GM12891 (cell line): ENCODE results near the gene HNRNPDL.
"Not testable (repeated sequence)": the region's sequence is repeated elsewhere in the genome, so short reads cannot be mapped to it uniquely, and the experiment has no call there.

Experiments
- DNase-seq: peaks from one replicate; pipeline ENCODE4 v3.0.0; 2011; ENCODE audit warnings: low spot score; ENCODE audit not compliant: insufficient read length
- FAIRE-seq: peaks from 2 replicates; lab custom pipeline; 2011; peaks lifted over from hg19 to GRCh38; lab: Jason Lieb, UNC
- PAX5 ChIP-seq: IDR thresholded peaks from 2 replicates; pipeline ENCODE4 v1.6.1; 2011; ENCODE audit warnings: low read length, moderate library complexity, mild to moderate bottlenecking; ENCODE audit not compliant: insufficient read depth, severe bottlenecking
- POLR2A ChIP-seq: IDR thresholded peaks from 2 replicates; pipeline ENCODE4 v1.6.1; 2011; ENCODE audit warnings: low read depth, low read length, control low read depth
- POLR2AphosphoS5 ChIP-seq: IDR thresholded peaks from 2 replicates; pipeline ENCODE4 v1.6.1; 2011; ENCODE audit warnings: low read depth, low read length, control low read depth
- POU2F2 ChIP-seq: IDR thresholded peaks from 2 replicates; pipeline ENCODE4 v1.6.1; 2011; ENCODE audit warnings: low read depth, mild to moderate bottlenecking, control low read depth, low read length, moderate library complexity
- SPI1 ChIP-seq: IDR thresholded peaks from 2 replicates; pipeline ENCODE4 v1.6.1; 2011; ENCODE audit warnings: low read depth, low read length, control low read depth
- TAF1 ChIP-seq: IDR thresholded peaks from 2 replicates; pipeline ENCODE4 v1.6.1; 2011; ENCODE audit warnings: low read depth, low read length, control low read depth

HNRNPDL gene

DNA sequence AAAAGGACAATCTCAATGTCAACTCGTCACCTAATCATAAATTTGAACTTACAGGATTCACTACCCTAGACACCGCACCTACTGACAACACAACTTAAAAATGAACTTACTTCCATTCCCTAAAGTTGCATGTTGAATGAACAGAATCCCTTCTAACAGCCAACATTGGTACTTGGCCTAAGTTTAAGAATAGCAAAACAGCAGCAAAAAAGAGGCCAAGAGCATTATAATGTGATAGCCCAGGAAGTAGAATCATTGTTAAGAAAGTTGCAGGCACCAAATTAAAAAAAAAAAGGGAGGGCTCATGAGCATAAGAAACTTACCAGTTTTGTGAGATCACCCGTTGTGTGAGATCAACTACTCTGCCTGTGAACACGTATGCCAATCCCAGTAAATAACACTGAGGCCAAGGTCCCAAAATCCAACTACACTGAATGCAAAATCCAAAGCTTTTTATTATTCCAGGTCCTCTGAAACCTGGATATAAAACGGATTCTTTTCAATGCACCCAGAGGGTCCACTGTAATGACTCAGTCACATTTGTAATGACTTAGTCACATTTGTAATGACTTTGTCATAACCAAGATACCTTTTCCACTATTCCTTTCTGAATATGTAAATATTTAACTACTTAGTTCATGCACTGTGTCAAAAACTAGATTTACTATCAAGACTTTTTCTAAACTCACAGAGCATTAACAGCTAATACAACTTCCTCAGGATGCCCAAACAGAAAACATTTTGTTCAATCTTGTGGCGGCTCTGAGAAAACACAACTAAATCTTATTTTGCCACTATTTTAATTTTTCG is 6.8 kb downstream of the HNRNPDL start:
- DNase-seq = no peak
- FAIRE-seq = peak; percentile 33

DNA sequence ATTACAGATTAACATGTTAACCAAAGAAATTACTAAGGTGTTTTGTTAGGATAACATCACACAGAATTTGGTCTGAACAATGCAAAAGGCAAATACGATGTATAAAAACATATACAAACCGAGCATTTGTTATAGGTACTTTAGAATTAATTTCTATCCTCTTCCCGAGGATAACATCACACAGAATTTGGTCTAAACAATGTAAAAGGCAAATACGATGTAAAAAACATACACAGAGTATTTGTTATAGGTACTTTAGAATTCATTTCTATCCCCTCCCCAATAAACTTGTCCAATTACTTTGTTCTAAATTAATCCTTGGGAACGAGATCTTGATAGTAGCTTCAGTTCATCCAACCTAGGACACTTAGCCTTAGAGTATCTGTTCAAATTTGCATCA is 7.6 kb downstream of the HNRNPDL start:
- TF ChIP-seq TAF1 = no peak
- TF ChIP-seq SPI1 = no peak
- TF ChIP-seq POLR2AphosphoS5 = no peak
- no peak for TF ChIP-seq POU2F2
- FAIRE-seq (no peak), DNase-seq (no peak)

More for the DNA sequence above, 6.8 kb downstream of the HNRNPDL start:
- TF ChIP-seq POLR2AphosphoS5 = peak; percentile 92
- peak; percentile 49; the same call in 1 of the 2 replicates for TF ChIP-seq POU2F2
- TF ChIP-seq TAF1 = 0 out of 2 replicates have a peak, but pooled peaks have one; percentile 21
- TF ChIP-seq PAX5 = no peak
- peak; percentile 87 for TF ChIP-seq POLR2A
- no peak for TF ChIP-seq SPI1

DNA sequence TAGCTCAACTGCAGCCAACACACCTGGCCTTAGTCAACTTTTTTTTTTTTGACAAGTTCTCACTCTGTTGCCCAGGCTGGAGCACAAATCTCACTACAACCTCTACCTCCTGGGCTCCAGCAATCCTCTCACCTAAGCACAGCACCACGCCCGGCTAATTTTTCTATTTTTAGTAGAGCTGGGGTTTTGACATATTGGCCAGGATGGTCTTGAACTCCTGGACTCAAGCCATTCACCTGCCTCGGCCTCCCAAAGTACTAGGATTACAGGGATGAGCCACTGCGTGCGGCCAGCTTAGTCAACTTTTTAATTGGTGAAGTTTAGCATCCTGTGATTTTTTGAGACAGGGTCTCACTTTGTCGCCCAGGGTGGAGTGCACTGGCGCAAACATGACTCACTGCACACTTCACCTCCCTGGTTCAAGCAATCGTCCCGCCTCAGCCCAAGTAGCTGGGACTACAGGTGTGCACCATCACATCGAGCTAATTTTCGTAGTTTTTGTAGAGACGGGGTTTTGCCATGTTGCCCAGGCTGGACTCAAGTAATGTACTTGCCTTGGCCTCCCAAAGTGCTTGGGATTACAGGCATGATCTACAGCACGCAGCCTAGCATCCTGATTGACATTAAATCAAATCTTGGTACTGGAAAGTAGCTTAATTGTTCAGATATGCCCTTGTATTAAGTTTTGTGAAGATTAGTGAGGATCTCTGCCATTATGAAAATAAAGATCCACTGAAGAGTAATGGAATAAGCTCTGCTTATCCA is 8.3 kb downstream of the HNRNPDL start:
- TF ChIP-seq PAX5 = no peak
- no peak for TF ChIP-seq SPI1
- no peak for TF ChIP-seq TAF1
- TF ChIP-seq POLR2A = peak; percentile 90
- TF ChIP-seq POLR2AphosphoS5 = peak; percentile 75
- peak; percentile 69 for TF ChIP-seq POU2F2
- DNase-seq (no peak), FAIRE-seq (peak; percentile 26)

DNA sequence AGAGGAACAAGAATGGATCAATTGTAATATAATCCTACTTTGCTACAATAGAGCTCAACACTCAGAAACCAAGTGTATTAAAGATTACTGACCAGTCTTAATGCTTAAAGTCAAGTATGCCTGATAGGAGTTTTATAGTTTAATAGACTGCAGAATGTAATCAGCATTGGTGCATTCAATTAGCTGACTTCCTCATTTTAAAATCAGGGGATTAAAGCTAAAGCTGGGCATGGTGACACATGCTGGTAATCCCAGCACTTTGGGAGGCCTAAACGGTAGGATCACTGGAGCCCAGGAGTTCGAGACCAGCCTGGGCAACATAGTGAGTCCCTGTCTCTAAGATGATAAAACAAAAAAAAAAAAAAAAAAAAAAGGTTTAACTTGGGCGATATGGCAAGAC is 10.8 kb downstream of the HNRNPDL start:
- TF ChIP-seq TAF1 = no peak
- peak; percentile 40; the same call in 1 of the 2 replicates for TF ChIP-seq SPI1
- FAIRE-seq (no peak), DNase-seq (no peak)

DNA sequence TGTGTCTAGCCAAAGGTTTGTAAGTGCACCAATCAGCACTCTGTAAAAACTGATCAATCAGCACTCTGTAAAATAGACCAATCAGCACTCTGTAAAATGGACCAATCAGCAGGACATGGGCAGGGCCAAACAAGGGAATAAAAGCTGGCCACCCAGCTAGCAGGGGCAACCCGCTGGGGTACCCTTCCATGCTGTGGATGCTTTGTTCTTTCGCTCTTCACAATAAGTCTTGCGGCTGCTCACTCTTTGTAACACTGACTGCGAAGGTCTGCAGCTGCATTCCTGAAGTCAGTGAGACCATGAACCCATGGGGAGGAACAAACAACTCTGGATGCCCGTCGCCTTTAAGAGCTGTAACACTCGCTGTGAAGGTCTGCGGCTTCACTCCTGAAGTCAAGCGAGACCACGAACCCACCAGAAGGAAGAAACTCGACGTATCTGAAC is 14.3 kb downstream of the HNRNPDL start:
- TF ChIP-seq POLR2AphosphoS5 (no peak), TAF1 (no peak), POU2F2 (no peak), SPI1 (no peak), POLR2A (no peak), PAX5 (no peak)
- FAIRE-seq (no peak), DNase-seq (no peak)

DNA sequence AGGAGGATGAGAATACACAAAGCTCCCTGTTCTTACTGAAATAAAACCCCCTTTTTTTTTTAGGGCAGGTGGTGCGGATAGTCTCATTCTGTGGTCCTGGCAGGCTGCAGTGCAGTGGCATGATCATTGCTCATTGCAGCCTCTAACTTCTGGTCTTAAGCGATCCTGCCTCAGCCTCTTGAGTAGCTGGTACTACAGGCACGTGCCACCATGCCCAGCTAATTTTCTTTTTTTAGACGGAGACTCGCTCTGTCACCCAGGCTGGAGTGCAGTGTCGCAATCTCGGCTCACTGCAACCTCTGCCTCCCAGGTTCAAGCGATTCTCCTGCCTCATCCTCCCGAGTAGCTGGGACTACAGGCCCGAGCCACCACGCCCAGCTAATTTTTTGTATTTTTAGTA is 15.2 kb downstream of the HNRNPDL start:
- DNase-seq, FAIRE-seq: not testable (repeated sequence)

DNA sequence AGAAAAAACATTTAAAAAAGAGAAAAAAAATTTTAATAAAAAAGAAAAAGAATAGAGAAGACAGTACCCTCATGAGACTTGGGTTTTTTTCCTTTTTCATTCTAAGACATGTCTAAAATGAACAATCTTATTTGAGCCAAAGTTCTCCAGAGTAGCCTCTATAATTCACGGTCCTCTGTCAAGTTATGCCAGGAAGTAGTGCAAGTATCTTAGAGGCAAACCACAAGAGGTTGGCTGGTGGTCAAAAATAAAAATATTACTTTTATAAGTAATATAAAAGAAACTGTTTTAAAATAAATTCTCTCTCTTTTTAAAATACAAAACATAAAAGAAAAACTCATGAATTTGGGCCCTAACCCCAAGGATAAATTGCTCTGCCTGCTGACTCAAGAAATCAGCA is 26.5 kb downstream of the HNRNPDL start:
- no peak for TF ChIP-seq POU2F2
- DNase-seq (no peak), FAIRE-seq (no peak)

DNA sequence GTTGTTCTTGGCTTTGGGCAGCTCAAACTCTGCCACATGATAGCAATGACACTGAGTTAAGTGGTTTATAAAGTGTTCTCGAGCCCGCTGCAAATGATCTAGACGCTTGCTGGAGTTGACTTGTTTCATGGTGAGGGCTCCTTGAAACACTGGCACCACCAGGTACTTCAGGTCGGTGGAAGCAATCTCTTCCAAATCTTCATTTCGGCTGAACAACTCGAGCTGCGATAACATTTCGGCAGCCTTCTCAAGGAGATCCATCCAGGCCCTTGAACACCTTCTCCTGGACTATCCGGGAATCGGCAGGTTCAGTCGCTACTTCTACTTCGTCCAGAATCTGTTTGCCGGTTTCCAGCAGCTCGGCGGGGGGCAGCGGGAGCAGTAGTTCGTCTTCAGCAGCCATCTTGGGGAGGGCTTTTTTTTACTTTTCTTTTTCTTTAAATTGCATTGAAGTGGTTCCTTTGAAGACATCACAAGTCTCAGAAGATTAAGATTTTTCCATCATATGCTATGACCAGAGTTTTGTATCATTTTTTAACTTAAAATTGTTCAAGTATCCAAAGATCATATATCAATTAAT is 28.0 kb downstream of the HNRNPDL start:
- no peak for DNase-seq

DNA sequence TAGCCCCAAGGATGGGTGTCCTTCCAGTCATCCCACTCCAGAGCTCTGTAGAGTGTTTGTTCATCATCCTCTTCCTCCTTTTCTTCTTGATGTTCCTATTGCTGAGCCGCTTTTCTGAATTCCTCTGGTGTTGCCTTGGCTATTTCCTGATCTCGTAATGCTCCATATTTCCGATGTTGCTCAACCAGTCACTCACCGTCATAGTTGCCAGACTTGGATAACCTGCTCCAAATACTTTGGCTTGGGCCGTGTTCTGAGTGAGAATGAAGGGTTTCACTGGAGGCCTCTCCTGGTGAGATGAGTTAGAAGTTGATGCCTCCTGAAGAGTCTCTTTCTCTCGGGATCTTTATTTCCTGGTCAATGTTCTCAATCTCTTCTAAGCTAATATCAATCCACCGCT is 28.7 kb downstream of the HNRNPDL start:
- FAIRE-seq (no peak), DNase-seq (no peak)
- TF ChIP-seq PAX5 = no peak
- TF ChIP-seq POLR2A = no peak
- no peak for TF ChIP-seq POLR2AphosphoS5
- no peak for TF ChIP-seq TAF1
- no peak for TF ChIP-seq POU2F2
- no peak for TF ChIP-seq SPI1

More for the DNA sequence above, 28.0 kb downstream of the HNRNPDL start:
- FAIRE-seq = no peak
- no peak for TF ChIP-seq POU2F2
- TF ChIP-seq SPI1 = no peak
- no peak for TF ChIP-seq POLR2AphosphoS5
- no peak for TF ChIP-seq POLR2A
- no peak for TF ChIP-seq TAF1
- no peak for TF ChIP-seq PAX5

DNA sequence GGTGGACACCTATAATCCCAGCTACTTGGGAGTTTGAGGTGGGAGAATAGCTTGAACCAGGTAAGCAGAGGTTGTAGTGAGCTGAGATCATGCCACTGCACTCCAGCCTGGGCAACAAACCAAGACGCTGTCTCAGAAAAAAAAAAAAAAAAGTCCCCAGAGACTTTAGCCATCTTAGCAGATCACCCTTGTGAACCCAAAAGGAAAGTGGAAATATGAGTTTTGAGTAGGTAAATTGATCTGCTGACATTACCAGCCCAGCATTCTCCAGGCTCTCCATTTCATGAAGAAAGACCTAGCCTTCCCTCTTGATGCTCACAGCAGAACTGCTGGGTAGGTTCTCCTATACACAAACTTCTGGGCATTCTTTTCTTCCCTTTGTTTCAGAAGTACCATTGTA is 32.0 kb downstream of the HNRNPDL start:
- FAIRE-seq (no peak), DNase-seq (no peak)
- TF ChIP-seq POLR2A (no peak), SPI1 (no peak), PAX5 (no peak), POLR2AphosphoS5 (no peak), POU2F2 (no peak), TAF1 (no peak)
